LNCaP clone FGC (cell line): ENCODE measurements around the gene FRMD1.

Experiments
- DNase-seq: peaks from one replicate; pipeline ENCODE4 v3.0.0-alpha.2; 2011; ENCODE audit warnings: low read depth
- H3K4me3 ChIP-seq: 2 replicates; pipeline ENCODE4 v1.5.1; 2011; ENCODE audit warnings: mild to moderate bottlenecking, low read depth, low read length, control low read depth
- TF ChIP-seq, protein P1 (sequence below): IDR thresholded peaks from 2 replicates; pipeline ENCODE4 v1.5.1; 2012; ENCODE audit warnings: mild to moderate bottlenecking; ENCODE audit not compliant: control insufficient read depth, insufficient read depth; ENCODE audit errors: extremely low read depth

The FRMD1 gene

DNA sequence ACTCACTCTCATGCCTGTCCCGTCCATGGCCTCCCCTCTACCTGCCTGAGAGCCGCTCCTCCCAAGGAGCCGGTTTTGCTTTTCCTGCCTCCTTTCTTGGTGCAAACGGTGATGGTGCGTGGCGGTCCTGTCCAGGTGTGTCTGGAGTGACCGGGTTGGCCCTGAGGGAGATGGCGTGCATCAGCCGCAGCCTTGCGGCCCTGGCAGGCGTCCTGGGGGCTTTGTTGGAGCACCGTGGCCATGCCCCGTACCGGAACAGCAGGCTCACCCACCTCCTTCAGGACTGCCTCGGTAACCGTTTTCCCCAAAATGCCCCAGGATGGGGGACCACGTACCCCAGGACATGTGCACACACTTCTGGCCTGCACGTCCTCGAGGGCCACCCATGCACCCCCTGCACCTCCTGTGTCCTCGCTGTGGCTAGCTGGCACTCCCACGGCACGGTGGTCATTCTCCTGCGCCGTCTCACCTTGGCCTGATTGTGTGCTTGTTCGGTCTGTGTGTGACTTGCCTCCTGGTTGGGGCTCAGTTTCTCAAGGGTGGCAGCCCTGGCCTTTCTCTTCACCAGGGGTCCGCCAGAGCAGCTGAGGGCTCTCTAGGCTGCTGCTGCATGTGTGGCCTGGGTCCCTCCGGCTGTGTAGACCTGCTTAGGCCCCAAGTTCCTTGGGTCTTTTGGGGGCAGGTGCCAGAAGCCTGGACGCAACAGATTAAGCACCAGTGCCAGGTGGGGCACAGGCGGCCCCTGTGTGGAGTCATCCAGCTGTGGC lies 36.4 kb downstream of the FRMD1 start:
- DNase-seq = no peak
- H3K4me3 ChIP-seq = no peak overlapping the region
- TF ChIP-seq, protein P1, sequence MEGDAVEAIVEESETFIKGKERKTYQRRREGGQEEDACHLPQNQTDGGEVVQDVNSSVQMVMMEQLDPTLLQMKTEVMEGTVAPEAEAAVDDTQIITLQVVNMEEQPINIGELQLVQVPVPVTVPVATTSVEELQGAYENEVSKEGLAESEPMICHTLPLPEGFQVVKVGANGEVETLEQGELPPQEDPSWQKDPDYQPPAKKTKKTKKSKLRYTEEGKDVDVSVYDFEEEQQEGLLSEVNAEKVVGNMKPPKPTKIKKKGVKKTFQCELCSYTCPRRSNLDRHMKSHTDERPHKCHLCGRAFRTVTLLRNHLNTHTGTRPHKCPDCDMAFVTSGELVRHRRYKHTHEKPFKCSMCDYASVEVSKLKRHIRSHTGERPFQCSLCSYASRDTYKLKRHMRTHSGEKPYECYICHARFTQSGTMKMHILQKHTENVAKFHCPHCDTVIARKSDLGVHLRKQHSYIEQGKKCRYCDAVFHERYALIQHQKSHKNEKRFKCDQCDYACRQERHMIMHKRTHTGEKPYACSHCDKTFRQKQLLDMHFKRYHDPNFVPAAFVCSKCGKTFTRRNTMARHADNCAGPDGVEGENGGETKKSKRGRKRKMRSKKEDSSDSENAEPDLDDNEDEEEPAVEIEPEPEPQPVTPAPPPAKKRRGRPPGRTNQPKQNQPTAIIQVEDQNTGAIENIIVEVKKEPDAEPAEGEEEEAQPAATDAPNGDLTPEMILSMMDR = no peak

- H3K4me3 ChIP-seq = no peak overlapping the region
- no peak for DNase-seq
- TF ChIP-seq, protein P1 = no peak
Observed at GRCh38 chr6:168041928-168042327, 37.1 kb downstream of the FRMD1 start.

- TF ChIP-seq, protein P1 = no peak
- H3K4me3 ChIP-seq = no peak overlapping the region
- no peak for DNase-seq
Observed at GRCh38 chr6:168040856-168041496, 38.0 kb downstream of the FRMD1 start.

DNA sequence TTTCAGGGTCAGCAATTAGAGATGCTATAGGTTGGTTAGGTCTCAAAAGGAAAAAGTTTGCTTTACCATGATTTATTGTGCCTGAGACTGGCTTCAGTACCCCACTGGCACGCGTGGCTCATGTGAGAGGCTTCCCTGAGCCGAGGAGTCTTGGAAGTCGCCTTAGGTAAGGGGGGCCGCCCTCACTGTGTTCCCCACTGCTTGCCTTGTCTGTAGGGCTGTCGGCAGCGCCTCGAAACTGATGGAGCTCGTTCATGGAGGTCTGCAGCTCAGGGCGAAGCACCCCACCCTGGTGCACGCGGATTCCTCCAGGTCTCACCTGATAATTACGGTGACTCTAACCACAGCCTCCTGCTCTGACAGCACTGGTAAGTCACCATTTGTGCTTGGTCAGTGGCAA lies 39.2 kb downstream of the FRMD1 start:
- H3K4me3 ChIP-seq = no peak overlapping the region
- TF ChIP-seq, protein P1 = no peak
- DNase-seq = no peak

DNA sequence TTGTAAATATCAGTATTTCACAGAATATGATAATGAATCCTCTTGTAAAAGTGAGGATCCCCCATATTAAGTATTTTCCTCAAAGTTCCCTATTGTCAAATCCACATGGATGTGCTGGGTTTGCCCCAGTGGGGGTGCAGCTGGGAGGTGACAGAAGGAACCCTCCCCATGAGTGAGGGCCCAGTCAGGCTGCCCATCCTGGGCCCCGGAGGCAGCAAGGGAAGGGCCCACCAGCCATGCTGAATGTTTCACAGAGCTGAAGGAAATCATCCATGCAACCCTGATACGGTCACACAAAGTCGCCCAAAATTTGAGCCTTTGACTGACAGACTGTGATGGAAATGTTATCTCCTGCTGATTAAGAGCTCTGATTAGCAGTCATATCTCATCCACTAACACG lies 39.7 kb downstream of the FRMD1 start:
- H3K4me3 ChIP-seq = no peak overlapping the region
- TF ChIP-seq, protein P1 = no peak
- DNase-seq = no peak

DNA sequence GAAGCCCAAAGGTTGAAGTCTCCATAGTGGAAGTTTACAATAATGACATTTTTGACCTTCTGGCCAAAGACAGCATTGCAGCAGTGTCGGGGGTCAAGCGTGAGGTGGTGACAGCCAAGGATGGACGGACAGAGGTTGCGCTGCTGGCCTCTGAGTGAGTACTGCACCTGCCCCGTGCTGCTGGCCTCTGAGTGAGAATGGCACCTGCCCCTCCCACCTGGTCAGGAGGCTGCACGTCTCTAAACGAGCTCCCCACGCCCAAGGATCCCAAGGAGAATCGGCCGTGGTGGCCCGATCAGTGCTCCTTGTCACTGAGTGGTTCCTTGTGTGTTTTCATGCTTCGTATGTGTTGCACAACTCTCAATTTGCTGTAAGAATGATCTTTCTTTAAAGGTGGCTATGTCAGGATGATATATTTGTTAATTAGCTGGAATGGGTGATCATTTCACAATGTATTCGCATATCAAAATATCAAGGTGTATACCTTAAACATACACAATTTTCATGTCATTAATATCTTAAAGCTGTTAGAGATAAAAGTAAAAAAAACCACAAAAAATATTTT lies 40.4 kb downstream of the FRMD1 start:
- TF ChIP-seq, protein P1 = no peak
- DNase-seq = no peak
- H3K4me3 ChIP-seq = no peak overlapping the region
